ENCODE measurements around the gene GH1.
A peak's percentile ranks its signal among the peaks of the same experiment; 100 is the strongest.

GH1 gene

DNA sequence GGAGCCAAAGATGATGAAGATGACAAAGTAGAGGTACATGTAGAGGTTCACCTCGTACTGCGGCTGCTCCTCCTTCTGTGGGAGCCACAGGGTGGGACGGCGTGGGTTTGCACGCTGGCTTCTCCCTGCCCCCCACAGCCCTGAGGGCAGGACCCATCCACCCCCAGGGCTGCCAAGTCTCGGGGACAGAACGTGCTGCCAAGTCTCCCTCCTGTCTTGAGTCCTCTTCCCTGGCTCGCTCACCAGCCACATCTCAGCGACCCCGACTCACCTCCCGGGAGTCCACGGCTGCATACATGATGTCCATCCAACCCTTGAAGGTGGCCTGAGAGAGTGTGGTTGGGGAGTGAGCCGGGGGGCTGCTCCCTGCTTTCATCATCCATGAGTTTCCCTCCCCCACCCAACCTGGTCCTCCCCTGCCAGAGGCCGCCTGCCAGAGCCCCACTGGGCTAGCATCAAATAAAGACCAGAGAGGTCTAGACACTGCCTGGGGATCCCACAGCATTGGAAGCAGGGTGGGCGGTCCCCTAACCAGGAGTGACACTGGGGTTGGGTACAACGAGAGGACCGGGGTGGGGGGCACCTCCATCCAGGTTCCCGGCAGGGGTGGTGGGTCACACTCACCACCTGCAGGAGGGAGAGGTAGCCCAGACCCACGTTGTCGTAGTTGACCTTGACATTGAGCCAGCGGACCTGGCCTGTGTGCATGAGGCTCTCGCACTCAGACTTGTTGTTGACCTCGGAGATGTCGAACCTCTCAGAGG lies 26.3 kb upstream of the GH1 start:
- no peak for DNase-seq

GRCh38 chr17:63943745-63944144 lies 25.1 kb upstream of the GH1 start:
- DNase-seq, result no peak

DNA sequence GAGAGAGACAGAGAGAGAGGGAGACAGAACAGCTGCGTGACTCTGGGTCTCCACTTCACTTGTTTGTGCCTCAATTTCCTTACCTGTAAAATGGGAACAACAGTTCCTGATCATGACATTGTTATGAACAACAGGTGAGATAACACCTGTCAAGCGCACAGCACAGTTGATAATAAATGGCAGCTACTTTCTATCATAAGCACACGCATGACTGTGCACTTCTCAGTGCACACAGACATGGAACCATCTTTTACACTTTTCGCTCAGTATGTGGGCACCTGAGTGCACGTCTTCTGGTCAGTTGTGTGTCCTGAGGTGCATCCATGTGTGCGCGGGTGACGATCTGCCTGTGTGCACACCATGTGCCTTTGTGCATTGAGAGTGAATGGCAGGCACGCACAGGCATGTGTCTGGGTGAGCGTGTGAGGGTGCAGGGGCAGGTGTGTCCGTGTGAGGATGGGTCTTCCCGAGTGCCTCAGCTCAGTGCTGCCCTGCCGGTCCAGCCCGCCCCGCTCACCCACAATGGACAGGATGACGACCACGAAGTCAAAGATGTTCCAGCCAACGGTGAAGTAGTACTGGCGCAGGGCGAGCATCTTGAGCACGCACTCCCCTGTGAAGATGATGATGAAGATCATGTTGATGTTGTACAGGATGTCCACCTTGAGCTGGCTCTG lies 23.8 kb upstream of the GH1 start:
- DNase-seq, result no peak

DNA sequence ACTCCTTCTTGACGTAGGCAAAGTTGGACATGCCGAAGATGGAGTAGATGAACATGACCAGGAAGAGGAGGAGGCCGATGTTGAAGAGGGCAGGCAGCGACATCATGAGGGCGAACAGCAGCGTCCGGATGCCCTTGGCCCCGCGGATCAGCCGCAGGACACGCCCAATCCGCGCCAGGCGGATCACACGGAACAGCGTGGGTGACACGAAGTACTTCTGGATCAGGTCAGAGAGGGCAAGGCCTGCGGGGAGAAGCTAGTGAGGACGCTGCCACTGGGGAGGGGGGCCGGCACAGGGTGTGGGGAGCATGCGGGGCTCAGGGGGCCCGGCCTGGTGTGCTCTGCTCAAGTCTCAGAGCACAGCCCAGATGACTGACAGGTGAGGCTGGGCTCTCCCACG lies 23.1 kb upstream of the GH1 start:
- no peak for DNase-seq

GRCh38 chr17:63941162-63941561 lies 22.5 kb upstream of the GH1 start:
- DNase-seq, result no peak

GRCh38 chr17:63940584-63940983 lies 21.9 kb upstream of the GH1 start:
- DNase-seq, result no peak

- no peak for DNase-seq
Measured at GRCh38 chr17:63939884-63940283, 21.2 kb upstream of the GH1 start.

DNA sequence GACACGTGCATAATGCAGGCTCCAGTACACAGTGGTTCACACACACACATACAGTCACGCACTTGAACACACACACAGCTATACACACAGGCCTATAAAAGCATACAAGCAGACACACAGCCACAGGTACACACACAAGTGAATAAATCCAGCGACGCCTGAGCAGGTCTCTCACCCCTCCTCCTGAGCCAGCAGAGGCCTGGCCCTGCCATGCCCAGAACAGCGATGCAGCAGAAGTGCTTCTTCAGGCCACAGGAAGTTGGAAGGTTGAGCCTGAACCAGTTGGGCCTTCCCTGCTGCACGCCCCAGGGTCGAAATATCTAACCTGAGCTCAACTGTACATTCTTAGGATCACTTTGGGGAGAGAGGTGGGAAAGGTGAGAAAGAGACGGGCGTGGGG lies 20.8 kb upstream of the GH1 start:
- DNase-seq, result no peak

- DNase-seq, result no peak
Measured at GRCh38 chr17:63937920-63938319, 19.3 kb upstream of the GH1 start.

DNA sequence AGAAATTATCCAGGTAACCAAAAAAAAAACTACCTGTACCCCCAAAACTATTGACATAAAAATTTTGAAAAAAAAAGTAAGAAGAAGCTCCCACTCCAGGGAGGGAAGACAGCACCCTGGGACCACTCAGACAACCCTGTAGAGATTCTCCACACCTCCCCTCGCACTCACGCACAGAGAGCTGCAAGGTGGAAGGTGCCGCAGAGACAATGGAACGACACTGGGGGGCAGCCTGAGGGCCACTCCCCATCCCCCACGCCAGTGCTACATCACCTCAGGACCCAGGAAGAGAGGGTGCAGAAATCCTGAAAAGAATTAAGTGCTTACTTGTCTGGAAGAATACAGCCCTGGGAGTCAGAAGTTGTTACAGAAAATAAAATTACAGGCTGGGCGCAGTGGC lies 18.7 kb upstream of the GH1 start:
- DNase-seq, result no peak

DNA sequence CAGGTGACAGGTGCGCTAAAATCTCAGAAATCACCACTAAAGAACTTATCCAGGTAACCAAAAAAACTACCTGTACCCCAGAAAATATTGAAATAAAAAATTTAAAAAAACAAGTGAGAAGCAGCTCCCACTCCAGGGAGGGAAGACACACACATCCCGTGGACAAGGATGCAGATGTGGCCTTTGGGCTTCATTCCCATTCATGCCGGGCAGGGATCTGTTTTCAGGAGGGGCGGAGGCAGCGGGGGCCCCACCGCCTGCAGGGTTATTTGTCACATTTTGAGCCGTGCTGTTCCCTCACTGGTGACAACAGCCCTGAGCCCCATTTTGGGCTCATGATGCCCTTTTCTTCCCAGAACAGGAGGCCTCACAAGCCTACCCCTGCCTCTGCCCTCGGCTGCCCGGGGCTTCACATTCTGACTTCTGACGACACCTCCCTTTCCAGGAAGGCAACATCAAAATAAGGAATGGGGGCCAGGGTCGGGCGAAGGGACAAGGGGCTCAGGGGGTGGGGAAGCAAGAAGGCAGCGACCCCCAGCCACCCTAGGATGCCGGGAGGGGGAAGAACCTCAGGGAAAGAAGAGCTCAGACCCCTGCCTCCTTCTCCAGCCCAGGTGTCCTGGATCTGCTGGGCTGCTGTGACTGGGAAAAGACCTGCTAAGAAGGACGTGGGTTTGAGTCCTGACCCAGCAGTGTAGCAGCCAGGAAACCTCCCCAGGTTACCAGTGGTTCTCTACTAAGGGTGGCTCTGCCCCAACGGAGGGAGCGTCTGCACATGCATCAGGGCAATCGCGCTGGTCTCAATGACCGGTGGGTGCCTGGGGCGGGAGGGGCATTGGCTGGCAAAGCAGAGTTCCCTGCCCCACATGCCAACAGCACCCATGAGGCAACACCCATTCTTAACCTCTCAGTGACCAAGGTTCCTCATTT lies 15.8 kb upstream of the GH1 start:
- no peak for DNase-seq

GRCh38 chr17:63933598-63933997 lies 15.0 kb upstream of the GH1 start:
- no peak for DNase-seq

- no peak for DNase-seq
Measured at GRCh38 chr17:63932721-63933120, 14.1 kb upstream of the GH1 start.

GRCh38 chr17:63931981-63932561 lies 13.4 kb upstream of the GH1 start, which contains the start of gene CD79B:
CD79B (minus strand) TSS chr17:63932331; CDS start chr17:63932261, 70 bp downstream.
- DNase-seq, result peak; percentile 21

GRCh38 chr17:63930951-63931575 lies 12.4 kb upstream of the GH1 start:
- DNase-seq, result peak; percentile 62

GRCh38 chr17:63929860-63930766 lies 11.5 kb upstream of the GH1 start:
- no peak for DNase-seq

DNA sequence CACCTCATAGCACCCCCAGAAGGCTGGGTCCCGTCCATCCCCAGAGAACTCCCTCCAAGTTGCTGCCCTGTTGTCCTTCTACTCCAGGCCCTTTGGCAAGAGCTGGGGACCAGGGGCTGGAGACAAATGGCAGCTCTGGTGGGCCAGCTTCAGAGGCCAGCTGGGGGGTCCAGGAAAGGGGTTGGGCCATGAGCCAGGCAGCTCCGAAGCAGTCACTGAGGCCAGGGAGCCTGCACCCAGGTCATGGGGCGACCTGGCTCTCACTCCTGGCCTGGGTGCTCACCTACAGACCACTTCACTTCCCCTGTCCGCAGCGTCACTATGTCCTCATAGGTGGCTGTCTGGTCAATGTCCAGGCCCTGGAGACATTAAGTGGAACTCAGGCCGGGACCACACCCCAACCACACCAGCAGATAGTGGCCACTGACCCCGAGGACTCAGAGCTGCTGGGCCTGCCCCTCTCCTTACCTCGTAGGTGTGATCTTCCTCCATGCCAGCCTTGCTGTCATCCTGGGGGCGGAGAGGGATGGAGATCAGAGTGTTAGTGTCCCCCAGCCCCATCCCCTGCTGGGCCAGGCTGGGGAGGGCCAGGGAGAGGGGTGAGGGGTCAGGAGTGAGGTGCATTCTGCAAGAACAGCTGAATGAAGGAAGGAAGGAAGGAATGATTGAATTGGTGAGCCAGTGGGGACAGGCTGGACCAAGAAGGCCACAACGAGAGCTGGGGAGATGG lies 10.5 kb upstream of the GH1 start:
- no peak for DNase-seq

DNA sequence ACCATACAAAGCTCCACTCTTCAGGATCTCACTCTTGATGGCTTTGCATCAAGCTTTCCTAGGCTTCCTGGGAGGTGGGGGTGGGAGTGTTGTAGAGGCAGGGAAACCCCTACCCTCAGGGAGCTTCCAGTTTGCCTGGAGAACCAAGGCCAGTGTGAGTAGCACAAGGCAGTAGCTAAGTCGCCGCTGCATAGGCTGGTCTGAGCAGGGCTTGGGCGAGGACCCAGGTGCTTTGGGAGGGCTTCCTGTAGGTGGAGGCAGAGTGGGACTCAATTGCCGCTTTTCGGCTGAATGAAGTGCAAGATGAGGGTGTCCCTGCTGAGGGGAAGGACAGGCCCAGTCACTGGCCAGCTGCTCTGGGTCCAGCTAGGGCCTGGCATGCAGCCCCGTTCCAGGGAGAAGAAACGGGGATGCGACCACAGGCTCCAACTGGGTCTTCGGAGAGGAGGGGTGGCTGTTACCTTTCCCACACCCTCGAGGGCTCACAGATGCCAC lies 9.6 kb upstream of the GH1 start:
- DNase-seq, result no peak

DNA sequence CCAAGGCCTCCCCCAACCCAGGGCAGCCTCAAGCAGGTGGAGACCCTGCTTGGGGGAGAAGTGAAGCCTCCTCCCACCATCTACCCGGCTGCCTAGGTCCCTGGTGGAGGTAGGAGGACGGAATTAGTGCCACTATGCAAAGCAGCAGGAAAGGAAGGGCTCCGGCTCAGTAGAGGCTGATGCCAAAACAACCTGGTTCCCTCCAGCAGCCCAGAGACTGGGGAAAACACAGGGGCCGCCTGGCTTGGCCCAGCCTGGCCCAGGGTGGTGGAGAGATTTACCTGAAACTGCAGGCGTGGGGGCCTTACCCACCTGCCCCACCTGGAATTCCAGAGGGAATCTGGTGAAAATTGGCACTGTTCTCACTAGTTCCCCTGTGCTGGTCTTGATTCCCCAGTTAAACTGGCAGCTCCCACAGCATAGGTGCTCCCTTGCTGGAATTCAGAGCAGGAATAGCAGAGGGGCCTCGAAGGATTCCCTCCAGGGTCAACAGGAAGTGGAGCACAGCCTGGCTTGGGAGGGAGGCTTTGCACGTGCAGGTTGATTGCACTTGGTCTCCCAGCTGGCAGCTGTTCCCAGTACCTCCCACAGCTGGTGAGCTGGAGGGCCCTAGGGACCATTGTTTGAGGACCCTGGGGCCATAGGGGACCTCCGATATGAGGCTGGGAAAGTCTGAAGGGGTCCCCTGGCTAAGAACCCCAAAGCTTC lies 9.0 kb upstream of the GH1 start:
- no peak for DNase-seq

DNA sequence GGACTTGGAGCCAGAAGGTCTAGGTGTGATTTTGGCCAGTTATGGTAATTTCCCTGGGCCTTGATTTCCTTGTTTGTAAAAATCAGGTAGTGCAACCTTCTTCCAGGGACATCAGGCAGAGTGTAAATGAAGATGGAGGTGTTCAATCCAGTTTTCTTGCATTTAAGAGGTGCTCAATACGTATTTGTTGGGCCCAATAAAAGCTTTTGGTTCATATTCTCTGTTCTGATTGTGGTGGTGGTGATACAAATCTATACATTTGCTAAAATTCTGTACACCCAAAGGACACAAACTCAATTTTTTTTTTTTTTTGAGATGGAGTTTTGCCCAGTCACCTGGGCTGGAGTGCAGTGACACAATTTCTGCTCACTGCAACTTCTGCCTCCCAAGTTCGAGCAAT lies 7.5 kb upstream of the GH1 start:
- no peak for DNase-seq
